OCI-LY1 (cell line): Measurements from ENCODE around the gene NPAS3.

Experiments
- CTCF ChIP-seq: fragments of 200-600 bp; sonication (generic), shearing (Covaris generic); IDR thresholded peaks from 2 replicates; pipeline ENCODE4 v1.5.1; 2017; ENCODE audit warnings: mild to moderate bottlenecking, antibody characterized with exemption, low read length, moderate library complexity, mixed read lengths
- EZH2 ChIP-seq: fragments of 200-600 bp; sonication (generic), shearing (Covaris generic); IDR thresholded peaks from 2 replicates; pipeline ENCODE4 v1.8.0; 2017; ENCODE audit warnings: borderline replicate concordance, mixed run types, mild to moderate bottlenecking, antibody characterized with exemption, low read length, moderate library complexity, mixed read lengths

GRCh38 chr14:33464254-33464962, 525.7 kb downstream of the NPAS3 start:
- TF ChIP-seq CTCF (no peak), EZH2 (no peak)
